GM12878 (cell line): ENCODE results near the gene PSMD12. TPM values are rescaled to one million over a fixed set of nuclear protein-coding genes. Genes with fewer than 3 reads are reported as not detected.

ENCODE experiments used
- BMI1 ChIP-seq: fragments of 450-650 bp; IDR thresholded peaks from 2 replicates; pipeline ENCODE4 v1.6.1; 2016; ENCODE audit warnings: mild to moderate bottlenecking, moderate library complexity, borderline replicate concordance
- CREM ChIP-seq: IDR thresholded peaks from 2 replicates; pipeline ENCODE4 v1.6.1; 2014; ENCODE audit warnings: antibody characterized with exemption, low read depth
- HDGF ChIP-seq: fragments of 450-650 bp; IDR thresholded peaks from 2 replicates; pipeline ENCODE4 v1.6.1; 2016; ENCODE audit warnings: antibody characterized with exemption
- NFIC ChIP-seq: IDR thresholded peaks from 2 replicates; pipeline ENCODE4 v1.6.1; 2012; ENCODE audit warnings: low read depth, mild to moderate bottlenecking, inconsistent platforms, low read length, moderate library complexity
- NFXL1 ChIP-seq: fragments of 450-650 bp; IDR thresholded peaks from 2 replicates; pipeline ENCODE4 v1.6.1; 2017; ENCODE audit warnings: antibody characterized with exemption, mild to moderate bottlenecking, borderline replicate concordance
- RAD21 ChIP-seq: IDR thresholded peaks from 2 replicates; pipeline ENCODE4 v1.6.1; 2011; ENCODE audit warnings: mild to moderate bottlenecking, low read depth, low read length, moderate library complexity; ENCODE audit not compliant: insufficient read depth
- SP1 ChIP-seq: IDR thresholded peaks from one replicate; pipeline ENCODE4 v1.6.1; 2011; ENCODE audit warnings: low read depth, low read length
- SUPT20H ChIP-seq: IDR thresholded peaks from 2 replicates; pipeline ENCODE4 v1.6.1; 2011; ENCODE audit warnings: low read depth, mild to moderate bottlenecking, low read length, moderate library complexity, borderline replicate concordance; ENCODE audit not compliant: control insufficient read depth
- YBX1 ChIP-seq: fragments of 450-650 bp; IDR thresholded peaks from 2 replicates; pipeline ENCODE4 v1.6.1; 2016; ENCODE audit warnings: antibody characterized with exemption
- ZNF217 ChIP-seq: fragments of 450-650 bp; IDR thresholded peaks from 2 replicates; pipeline ENCODE4 v1.6.1; 2017; ENCODE audit warnings: antibody characterized with exemption, mild to moderate bottlenecking
- polyA plus RNA-seq, 11 experiments: library from polyadenylated mRNA; depleted of rRNA in 4 of 11; unstranded in 6 of 11; stranded (reverse) in 5 of 11; fragments of >200 nt; fragmentation: Nextera tagmentation in 4 of 11; fragmentation: Illumina TruSeq in 1 of 11; extraction: Ambion mirVana in 4 of 11; extraction: Trizol in 1 of 11; gene quantifications; 1 replicate in 1 of 11; 2 replicates in 10 of 11; pipeline versions ENCODE4 v1.2.1 to v1.2.3, GENCODE V29; 2011 to 2016; ENCODE audit warnings: inconsistent platforms in 2 of 11, missing spikeins in 2 of 11, low read depth in 1 of 11
- total RNA-seq, 4 experiments: library from RNA; depleted of rRNA in 3 of 4; stranded (reverse); fragments of >200 nt in 3 of 4; fragmentation: Illumina TruSeq in 1 of 4; extraction: Trizol in 1 of 4; gene quantifications; 2 replicates each; pipeline versions ENCODE4 v1.2.1 to v1.2.3, GENCODE V29; 2013 to 2021
- TF ChIP-seq, protein P1 (sequence below): fragments of 450-650 bp; formaldehyde crosslinking; IDR thresholded peaks from 2 replicates; pipeline ENCODE4 v1.5.0; 2022; ENCODE audit warnings: mild to moderate bottlenecking, missing genetic modification characterization
- TF ChIP-seq, protein P2 (sequence below): IDR thresholded peaks from 2 replicates; pipeline ENCODE4 v1.6.1; 2012; ENCODE audit warnings: low read depth, low read length, improper control_type of control experiment
- TF ChIP-seq, protein P3 (sequence below): fragments of 450-650 bp; IDR thresholded peaks from 2 replicates; pipeline ENCODE4 v1.6.1; 2017; ENCODE audit warnings: mild to moderate bottlenecking, moderate library complexity

PSMD12 gene
- total and polyA plus RNA-seq, 10 of the 15 experiments (the other 5 are each of a cell fraction or from before 2014, with no cell fraction given), result 19.8 to 149 (median 47.5) TPM

DNA sequence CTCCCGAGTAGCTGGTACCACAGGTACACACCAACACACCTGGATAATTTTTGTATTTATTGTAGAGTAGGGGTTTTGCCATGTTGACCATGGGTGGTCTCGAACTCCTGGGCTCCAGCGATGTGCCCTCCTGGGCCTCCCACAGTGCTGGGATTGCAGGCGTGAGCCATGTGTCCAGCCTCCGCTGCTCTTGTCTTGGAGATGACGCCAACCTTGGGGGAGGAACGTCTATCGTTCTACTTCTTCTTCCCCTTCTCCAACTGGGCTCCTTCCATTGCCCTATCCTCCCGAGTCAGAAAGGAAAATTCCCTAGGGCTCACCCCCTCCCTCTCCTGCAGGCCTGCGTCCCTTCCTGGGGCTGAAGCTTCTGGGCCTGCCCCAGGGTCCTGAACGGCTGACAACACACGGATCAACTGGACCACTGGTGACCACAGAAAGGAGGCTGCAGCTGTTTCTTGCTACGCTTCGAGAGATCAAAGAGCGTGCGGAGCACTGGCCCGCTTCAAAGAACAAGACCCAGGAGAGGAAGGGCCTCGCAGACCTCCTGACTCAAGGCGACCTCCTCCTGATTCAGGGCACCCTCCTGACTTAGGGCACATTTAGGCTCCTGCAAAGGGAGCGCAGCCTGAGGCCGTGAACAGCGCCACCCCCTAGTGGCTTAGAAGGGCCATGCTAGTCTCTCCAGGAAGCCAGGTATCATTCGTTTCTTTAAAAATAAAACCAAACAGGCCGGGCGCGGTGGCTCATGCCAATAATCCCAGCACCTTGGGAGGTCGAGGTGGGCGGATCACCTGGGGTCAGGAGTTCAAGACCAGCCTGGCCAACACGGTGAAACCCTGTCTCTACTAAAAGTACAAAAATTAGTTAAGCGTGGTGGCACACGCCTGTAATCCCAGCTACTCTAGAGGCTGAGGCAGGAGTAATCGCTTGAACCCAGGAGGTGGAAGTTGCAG is 72.8 kb downstream of the PSMD12 start (continued):
- TF ChIP-seq YBX1 (no peak), NFIC (no peak), BMI1 (no peak), NFXL1 (no peak), ZNF217 (no peak), CREM (no peak), SP1 (no peak), HDGF (peak; percentile 64; the same call in 1 of the 2 replicates), RAD21 (peak; percentile 77), SUPT20H (no peak)
- TF ChIP-seq, protein P1, sequence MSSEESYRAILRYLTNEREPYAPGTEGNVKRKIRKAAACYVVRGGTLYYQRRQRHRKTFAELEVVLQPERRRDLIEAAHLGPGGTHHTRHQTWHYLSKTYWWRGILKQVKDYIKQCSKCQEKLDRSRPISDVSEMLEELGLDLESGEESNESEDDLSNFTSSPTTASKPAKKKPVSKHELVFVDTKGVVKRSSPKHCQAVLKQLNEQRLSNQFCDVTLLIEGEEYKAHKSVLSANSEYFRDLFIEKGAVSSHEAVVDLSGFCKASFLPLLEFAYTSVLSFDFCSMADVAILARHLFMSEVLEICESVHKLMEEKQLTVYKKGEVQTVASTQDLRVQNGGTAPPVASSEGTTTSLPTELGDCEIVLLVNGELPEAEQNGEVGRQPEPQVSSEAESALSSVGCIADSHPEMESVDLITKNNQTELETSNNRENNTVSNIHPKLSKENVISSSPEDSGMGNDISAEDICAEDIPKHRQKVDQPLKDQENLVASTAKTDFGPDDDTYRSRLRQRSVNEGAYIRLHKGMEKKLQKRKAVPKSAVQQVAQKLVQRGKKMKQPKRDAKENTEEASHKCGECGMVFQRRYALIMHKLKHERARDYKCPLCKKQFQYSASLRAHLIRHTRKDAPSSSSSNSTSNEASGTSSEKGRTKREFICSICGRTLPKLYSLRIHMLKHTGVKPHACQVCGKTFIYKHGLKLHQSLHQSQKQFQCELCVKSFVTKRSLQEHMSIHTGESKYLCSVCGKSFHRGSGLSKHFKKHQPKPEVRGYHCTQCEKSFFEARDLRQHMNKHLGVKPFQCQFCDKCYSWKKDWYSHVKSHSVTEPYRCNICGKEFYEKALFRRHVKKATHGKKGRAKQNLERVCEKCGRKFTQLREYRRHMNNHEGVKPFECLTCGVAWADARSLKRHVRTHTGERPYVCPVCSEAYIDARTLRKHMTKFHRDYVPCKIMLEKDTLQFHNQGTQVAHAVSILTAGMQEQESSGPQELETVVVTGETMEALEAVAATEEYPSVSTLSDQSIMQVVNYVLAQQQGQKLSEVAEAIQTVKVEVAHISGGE (CRISPR knock-in tag), result no peak
- TF ChIP-seq, protein P2, sequence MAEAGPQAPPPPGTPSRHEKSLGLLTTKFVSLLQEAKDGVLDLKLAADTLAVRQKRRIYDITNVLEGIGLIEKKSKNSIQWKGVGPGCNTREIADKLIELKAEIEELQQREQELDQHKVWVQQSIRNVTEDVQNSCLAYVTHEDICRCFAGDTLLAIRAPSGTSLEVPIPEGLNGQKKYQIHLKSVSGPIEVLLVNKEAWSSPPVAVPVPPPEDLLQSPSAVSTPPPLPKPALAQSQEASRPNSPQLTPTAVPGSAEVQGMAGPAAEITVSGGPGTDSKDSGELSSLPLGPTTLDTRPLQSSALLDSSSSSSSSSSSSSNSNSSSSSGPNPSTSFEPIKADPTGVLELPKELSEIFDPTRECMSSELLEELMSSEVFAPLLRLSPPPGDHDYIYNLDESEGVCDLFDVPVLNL, result no peak
- TF ChIP-seq, protein P3, sequence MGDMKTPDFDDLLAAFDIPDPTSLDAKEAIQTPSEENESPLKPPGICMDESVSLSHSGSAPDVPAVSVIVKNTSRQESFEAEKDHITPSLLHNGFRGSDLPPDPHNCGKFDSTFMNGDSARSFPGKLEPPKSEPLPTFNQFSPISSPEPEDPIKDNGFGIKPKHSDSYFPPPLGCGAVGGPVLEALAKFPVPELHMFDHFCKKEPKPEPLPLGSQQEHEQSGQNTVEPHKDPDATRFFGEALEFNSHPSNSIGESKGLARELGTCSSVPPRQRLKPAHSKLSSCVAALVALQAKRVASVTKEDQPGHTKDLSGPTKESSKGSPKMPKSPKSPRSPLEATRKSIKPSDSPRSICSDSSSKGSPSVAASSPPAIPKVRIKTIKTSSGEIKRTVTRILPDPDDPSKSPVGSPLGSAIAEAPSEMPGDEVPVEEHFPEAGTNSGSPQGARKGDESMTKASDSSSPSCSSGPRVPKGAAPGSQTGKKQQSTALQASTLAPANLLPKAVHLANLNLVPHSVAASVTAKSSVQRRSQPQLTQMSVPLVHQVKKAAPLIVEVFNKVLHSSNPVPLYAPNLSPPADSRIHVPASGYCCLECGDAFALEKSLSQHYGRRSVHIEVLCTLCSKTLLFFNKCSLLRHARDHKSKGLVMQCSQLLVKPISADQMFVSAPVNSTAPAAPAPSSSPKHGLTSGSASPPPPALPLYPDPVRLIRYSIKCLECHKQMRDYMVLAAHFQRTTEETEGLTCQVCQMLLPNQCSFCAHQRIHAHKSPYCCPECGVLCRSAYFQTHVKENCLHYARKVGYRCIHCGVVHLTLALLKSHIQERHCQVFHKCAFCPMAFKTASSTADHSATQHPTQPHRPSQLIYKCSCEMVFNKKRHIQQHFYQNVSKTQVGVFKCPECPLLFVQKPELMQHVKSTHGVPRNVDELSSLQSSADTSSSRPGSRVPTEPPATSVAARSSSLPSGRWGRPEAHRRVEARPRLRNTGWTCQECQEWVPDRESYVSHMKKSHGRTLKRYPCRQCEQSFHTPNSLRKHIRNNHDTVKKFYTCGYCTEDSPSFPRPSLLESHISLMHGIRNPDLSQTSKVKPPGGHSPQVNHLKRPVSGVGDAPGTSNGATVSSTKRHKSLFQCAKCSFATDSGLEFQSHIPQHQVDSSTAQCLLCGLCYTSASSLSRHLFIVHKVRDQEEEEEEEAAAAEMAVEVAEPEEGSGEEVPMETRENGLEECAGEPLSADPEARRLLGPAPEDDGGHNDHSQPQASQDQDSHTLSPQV, result no peak
